OCI-LY7 (cell line): Measurements from ENCODE around the gene EHD2. TPM values are rescaled to one million over a fixed set of nuclear protein-coding genes. Genes with fewer than 3 reads are reported as not detected.

ENCODE experiments used
- BruUV-seq: library from RNA; stranded (reverse); fragments of 400-500 nt; replicated peaks from 2 replicates; lab custom pipeline; 2021; lab: Mats Ljungman, UMichigan
- CTCF ChIA-PET: fragments of 300-600 bp; sonication (Branson Sonifier 250); formaldehyde crosslinking; loops from one replicate; lab custom pipeline; 2022; ENCODE audit warnings: antibody characterized with exemption; ENCODE audit not compliant: unreplicated experiment; lab: Charles Lee
- POLR2A ChIA-PET: fragments of 300-600 bp; sonication (Branson Sonifier 250); formaldehyde crosslinking; loops from one replicate; lab custom pipeline; 2022; ENCODE audit warnings: antibody characterized with exemption; lab: Charles Lee
- DNase-seq: peaks from one replicate; pipeline ENCODE4 v3.0.0-alpha.2; 2015; ENCODE audit warnings: low spot score
- H2AFZ ChIP-seq: fragments of 200-600 bp; sonication (generic), shearing (Covaris generic); 2 replicates; pipeline ENCODE4 v1.6.1; 2014; ENCODE audit warnings: mild to moderate bottlenecking, antibody characterized with exemption, low read length, moderate library complexity
- H3K27ac ChIP-seq: fragments of 200-600 bp; sonication (generic); 2 replicates; pipeline ENCODE4 v1.5.1; 2014; ENCODE audit warnings: mixed run types, low read depth, mild to moderate bottlenecking, moderate library complexity, low read length, inconsistent platforms; ENCODE audit not compliant: poor library complexity, severe bottlenecking
- H3K36me3 ChIP-seq: fragments of 200-600 bp; sonication (generic); 2 replicates; pipeline ENCODE4 v1.6.1; 2014; ENCODE audit warnings: mild to moderate bottlenecking, antibody characterized with exemption, low read length, moderate library complexity, mixed read lengths; ENCODE audit not compliant: insufficient read depth
- H3K4me1 ChIP-seq: fragments of 200-600 bp; sonication (generic); 2 replicates; pipeline ENCODE4 v1.5.1; 2014; ENCODE audit warnings: mild to moderate bottlenecking, low read length; ENCODE audit not compliant: insufficient read depth, poor library complexity, severe bottlenecking
- H3K4me2 ChIP-seq: fragments of 200-600 bp; sonication (generic); 2 replicates; pipeline ENCODE4 v1.6.1; 2014; ENCODE audit warnings: mild to moderate bottlenecking, low read length
- H3K4me3 ChIP-seq: fragments of 200-600 bp; sonication (generic); 2 replicates; pipeline ENCODE4 v1.5.1; 2014; ENCODE audit warnings: mild to moderate bottlenecking, low read depth, low read length; ENCODE audit not compliant: poor library complexity, severe bottlenecking
- H3K79me2 ChIP-seq: fragments of 200-600 bp; sonication (generic); 2 replicates; pipeline ENCODE4 v1.6.1; 2016; ENCODE audit warnings: low read depth, mild to moderate bottlenecking, low read length, moderate library complexity, mixed read lengths; ENCODE audit not compliant: insufficient read depth
- H3K9me2 ChIP-seq: fragments of 200-600 bp; sonication (generic); 2 replicates; pipeline ENCODE4 v1.6.1; 2016; ENCODE audit warnings: mild to moderate bottlenecking, low read length, mixed read lengths; ENCODE audit not compliant: insufficient read depth
- H3K9me3 ChIP-seq: fragments of 200-600 bp; sonication (generic); 2 replicates; pipeline ENCODE4 v1.6.1; 2014; ENCODE audit warnings: mild to moderate bottlenecking, mixed run types, low read length, mixed read lengths
- H4K20me1 ChIP-seq: fragments of 200-600 bp; sonication (generic); 2 replicates; pipeline ENCODE4 v1.6.1; 2014; ENCODE audit warnings: mild to moderate bottlenecking, antibody characterized with exemption, low read length, moderate library complexity, mixed read lengths; ENCODE audit not compliant: insufficient read depth
- CTCF ChIP-seq: fragments of 200-600 bp; sonication (generic); conservative IDR thresholded peaks from 2 replicates; pipeline ENCODE4 v1.5.1; 2014; ENCODE audit warnings: mild to moderate bottlenecking, antibody characterized with exemption, low read length, moderate library complexity, mixed read lengths
- EZH2phosphoT487 ChIP-seq: fragments of 200-600 bp; sonication (generic); IDR thresholded peaks from 2 replicates; pipeline ENCODE4 v1.6.1; 2018; ENCODE audit warnings: low read depth, borderline replicate concordance, mild to moderate bottlenecking, mixed run types, antibody characterized with exemption, low read length, moderate library complexity, mixed read lengths
- intact Hi-C: fragments of 100-400 bp; cut with micrococcal nuclease; formaldehyde crosslinking; loops from one replicate; pipeline ENCODE4 v1.10.0; 2022; ENCODE audit not compliant: unreplicated experiment
- total RNA-seq, 2 experiments: library from RNA; depleted of rRNA in 1 of 2; stranded (reverse); fragments of >200 nt in 1 of 2; shearing (Covaris generic) in 1 of 2; gene quantifications; 2 replicates each; pipeline ENCODE4 v1.2.3, GENCODE V29; 2014 to 2022

EHD2 gene
- total RNA-seq, 2 experiments from 2014 or later, result not detected

- ChIA-PET CTCF (no interaction called here), POLR2A (no interaction called here)
- TF ChIP-seq EZH2phosphoT487, result no peak
- no peak for TF ChIP-seq CTCF
- H3K4me2 ChIP-seq, result no peak overlapping the region
- no peak for DNase-seq
- no peaks in the 10 kb centered on the region for H3K9me3 ChIP-seq
- no peak overlapping the region for H3K4me3 ChIP-seq
- no peaks in the 10 kb centered on the region for H3K79me2 ChIP-seq
- H4K20me1 ChIP-seq, result no peaks in the 10 kb centered on the region
- intact Hi-C loops, result no loop called here
- no peaks in the 10 kb centered on the region for H3K4me1 ChIP-seq
- no peaks in the 10 kb centered on the region for H3K9me2 ChIP-seq
- H3K27ac ChIP-seq, result no peak overlapping the region
- no TSS peak for BruUV-seq
- H2AFZ ChIP-seq, result no peak overlapping the region
- H3K36me3 ChIP-seq, result peaks cover 39% of the 10 kb centered on the region
These were observed 41.7 kb upstream of the EHD2 start for GRCh38 chr19:47671499-47671898.

- Histone ChIP-seq H3K9me2 (no peaks in the 10 kb centered on the region), H3K9me3 (no peaks in the 10 kb centered on the region), H3K4me3 (no peak overlapping the region), H4K20me1 (no peaks in the 10 kb centered on the region), H3K27ac (no peak overlapping the region), H3K79me2 (no peaks in the 10 kb centered on the region), H3K36me3 (peaks cover 49% of the 10 kb centered on the region), H2AFZ (no peak overlapping the region), H3K4me2 (no peak overlapping the region), H3K4me1 (no peaks in the 10 kb centered on the region)
- TF ChIP-seq EZH2phosphoT487 (no peak), CTCF (no peak)
- intact Hi-C loops, result no loop called here
- BruUV-seq, result no TSS peak
- POLR2A ChIA-PET, result no interaction called here
- no peak for DNase-seq
- CTCF ChIA-PET, result no interaction called here
These were observed 39.8 kb upstream of the EHD2 start for GRCh38 chr19:47673426-47673825.

- no peaks in the 10 kb centered on the region for H3K4me1 ChIP-seq
These were observed 38.7 kb upstream of the EHD2 start for GRCh38 chr19:47674548-47674947.

More at GRCh38 chr19:47674548-47674947, 38.7 kb upstream of the EHD2 start:
- Histone ChIP-seq H3K4me3 (no peak overlapping the region), H3K9me3 (no peaks in the 10 kb centered on the region), H3K79me2 (no peaks in the 10 kb centered on the region), H3K4me2 (no peak overlapping the region), H3K27ac (no peak overlapping the region), H3K36me3 (peaks cover 49% of the 10 kb centered on the region), H3K9me2 (no peaks in the 10 kb centered on the region), H4K20me1 (no peaks in the 10 kb centered on the region), H2AFZ (no peak overlapping the region)
- ChIA-PET POLR2A (no interaction called here), CTCF (no interaction called here)
- DNase-seq, result no peak
- intact Hi-C loops, result no loop called here
- no TSS peak for BruUV-seq
- TF ChIP-seq CTCF (no peak), EZH2phosphoT487 (no peak)
